Neural cell (in vitro differentiated cells): ENCODE measurements around the gene ARHGEF11. TPM values are rescaled to one million over a fixed set of nuclear protein-coding genes. Genes with fewer than 3 reads are reported as not detected.

Experiments
- H2AFZ ChIP-seq: fragments of 200-600, 300-800 bp; sonication (generic), shearing (Covaris generic); 2 replicates; pipeline ENCODE4 v1.6.0; 2014; ENCODE audit warnings: low read depth, mild to moderate bottlenecking, antibody characterized with exemption, low read length, moderate library complexity
- H3F3A ChIP-seq: fragments of 200-600 bp; shearing (Covaris generic); 2 replicates; pipeline ENCODE4 v1.6.1; 2016; ENCODE audit warnings: mild to moderate bottlenecking, moderate library complexity, mixed read lengths, antibody characterized with exemption, low read length; ENCODE audit not compliant: insufficient read depth, poor library complexity, severe bottlenecking
- H3K27ac ChIP-seq: fragments of 200-600, 300-800 bp; sonication (generic), shearing (Covaris generic); 2 replicates; pipeline ENCODE4 v1.5.1; 2014; ENCODE audit warnings: mild to moderate bottlenecking, low read length, moderate library complexity
- H3K27me3 ChIP-seq: fragments of 300-800, 200-600 bp; sonication (generic), shearing (Covaris generic); 2 replicates; pipeline ENCODE4 v1.6.0; 2014; ENCODE audit warnings: mild to moderate bottlenecking, low read depth, low read length, moderate library complexity; ENCODE audit not compliant: insufficient read depth
- H3K36me3 ChIP-seq: fragments of 300-800, 200-600 bp; sonication (generic), shearing (Covaris generic); 2 replicates; pipeline ENCODE4 v1.5.1; 2014; ENCODE audit warnings: mild to moderate bottlenecking, antibody characterized with exemption, low read length, moderate library complexity; ENCODE audit not compliant: insufficient read depth
- H3K4me2 ChIP-seq: fragments of 300-800, 200-600 bp; sonication (generic), shearing (Covaris generic); 2 replicates; pipeline ENCODE4 v1.6.0; 2014; ENCODE audit warnings: mild to moderate bottlenecking, low read length
- H3K4me3 ChIP-seq: fragments of 300-800, 200-600 bp; sonication (generic), shearing (Covaris generic); 2 replicates; pipeline ENCODE4 v1.5.1; 2014; ENCODE audit warnings: mild to moderate bottlenecking, low read length, moderate library complexity
- H3K79me2 ChIP-seq: fragments of 200-600 bp; shearing (Covaris generic); replicated peaks from 2 replicates; pipeline ENCODE4 v1.6.0; 2014; ENCODE audit warnings: mild to moderate bottlenecking, low read length, moderate library complexity; ENCODE audit not compliant: insufficient read depth
- H3K9ac ChIP-seq: fragments of 300-800, 200-600 bp; sonication (generic), shearing (Covaris generic); 2 replicates; pipeline ENCODE4 v1.6.1; 2016; ENCODE audit warnings: mild to moderate bottlenecking, low read length, mixed read lengths
- H3K9me2 ChIP-seq: fragments of 200-600 bp; shearing (Covaris generic); 2 replicates; pipeline ENCODE4 v1.6.1; 2016; ENCODE audit warnings: mild to moderate bottlenecking, low read length, mixed read lengths; ENCODE audit not compliant: insufficient read depth
- H3K9me3 ChIP-seq: fragments of 200-600, 300-800 bp; sonication (generic), shearing (Covaris generic); 2 replicates; pipeline ENCODE4 v1.6.1; 2016; ENCODE audit warnings: mild to moderate bottlenecking, mixed run types, low read length, moderate library complexity, mixed read lengths
- H4K20me1 ChIP-seq: fragments of 200-600 bp; shearing (Covaris generic); 2 replicates; pipeline ENCODE4 v1.6.1; 2016; ENCODE audit warnings: mild to moderate bottlenecking, mixed run types; ENCODE audit not compliant: insufficient read depth
- EP300 ChIP-seq: fragments of 450-650 bp; conservative IDR thresholded peaks from 2 replicates; pipeline ENCODE4 v1.6.1; 2014; ENCODE audit warnings: antibody characterized with exemption, mild to moderate bottlenecking, moderate library complexity; ENCODE audit not compliant: poor library complexity, severe bottlenecking
- EZH2 ChIP-seq: fragments of 200-600, 300-800 bp; shearing (Covaris generic), sonication (generic); IDR thresholded peaks from 2 replicates; pipeline ENCODE4 v1.6.1; 2014; ENCODE audit warnings: antibody characterized with exemption, low read length, borderline replicate concordance, mild to moderate bottlenecking; ENCODE audit not compliant: insufficient read depth, poor library complexity, severe bottlenecking
- MXI1 ChIP-seq: fragments of 450-650 bp; conservative IDR thresholded peaks from 2 replicates; pipeline ENCODE4 v1.6.1; 2014; ENCODE audit warnings: antibody characterized with exemption, mild to moderate bottlenecking; ENCODE audit not compliant: poor library complexity, severe bottlenecking
- POLR2AphosphoS5 ChIP-seq: IDR thresholded peaks from 2 replicates; pipeline ENCODE4 v1.6.1; 2012
- RAD21 ChIP-seq: fragments of 450-650 bp; conservative IDR thresholded peaks from 2 replicates; pipeline ENCODE4 v1.6.1; 2014; ENCODE audit warnings: antibody characterized with exemption, mild to moderate bottlenecking, moderate library complexity
- SMC3 ChIP-seq: fragments of 450-650 bp; conservative IDR thresholded peaks from 2 replicates; pipeline ENCODE4 v1.6.1; 2014; ENCODE audit warnings: antibody characterized with exemption, mild to moderate bottlenecking, moderate library complexity; ENCODE audit not compliant: poor library complexity
- TAF1 ChIP-seq: IDR thresholded peaks from 2 replicates; pipeline ENCODE4 v1.6.1; 2012; ENCODE audit warnings: low read depth
- polyA plus RNA-seq: library from polyadenylated mRNA; depleted of rRNA; stranded (reverse); fragments of >200 nt; gene quantifications from 2 replicates; pipeline ENCODE4 v1.2.3, GENCODE V29; 2014
- TF ChIP-seq, protein P1 (sequence below): IDR thresholded peaks from 2 replicates; pipeline ENCODE4 v1.6.1; 2012; ENCODE audit warnings: borderline replicate concordance
- TF ChIP-seq, protein P2 (sequence below): fragments of 450-650 bp; IDR thresholded peaks from 2 replicates; pipeline ENCODE4 v1.5.1; 2014; ENCODE audit warnings: antibody characterized with exemption, mild to moderate bottlenecking, moderate library complexity; ENCODE audit not compliant: poor library complexity, severe bottlenecking

Gene ARHGEF11
- polyA plus RNA-seq, 1 donor from 2014 or later = 33.2 TPM

DNA sequence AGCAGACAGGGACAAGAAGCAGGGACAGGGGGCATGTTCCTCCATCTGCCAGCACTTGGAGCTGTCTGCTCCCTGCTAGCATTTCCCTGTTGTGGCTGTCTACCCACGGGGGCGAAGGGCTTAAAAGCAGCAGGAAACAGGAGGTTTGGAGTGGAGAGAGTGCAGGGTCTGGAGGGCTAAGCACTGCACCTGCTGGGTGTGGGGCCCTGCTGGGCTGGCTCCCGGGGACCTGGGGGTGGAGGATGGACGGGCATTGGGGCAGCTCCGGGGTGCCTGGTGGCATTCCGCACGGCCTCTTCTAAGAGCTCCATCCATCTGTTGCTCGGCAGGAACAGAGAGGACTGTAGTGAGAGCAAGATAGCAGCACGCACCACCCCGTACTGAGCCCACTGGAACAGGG is 103.9 kb downstream of the ARHGEF11 start:
- Histone ChIP-seq H3K27ac (no peak overlapping the region), H3K4me2 (no peak overlapping the region), H3K9me3 (no peaks in the 10 kb centered on the region), H2AFZ (no peak overlapping the region), H3K36me3 (peaks cover 23% of the 10 kb centered on the region), H3K27me3 (no peaks in the 10 kb centered on the region), H3K79me2 (no peaks in the 10 kb centered on the region), H3F3A (no peaks in the 10 kb centered on the region), H4K20me1 (no peaks in the 10 kb centered on the region), H3K9ac (no peak overlapping the region), H3K9me2 (no peaks in the 10 kb centered on the region), H3K4me3 (no peak overlapping the region)
- no peak for TF ChIP-seq RAD21
- TF ChIP-seq SMC3 = no peak
- TF ChIP-seq, protein P1, sequence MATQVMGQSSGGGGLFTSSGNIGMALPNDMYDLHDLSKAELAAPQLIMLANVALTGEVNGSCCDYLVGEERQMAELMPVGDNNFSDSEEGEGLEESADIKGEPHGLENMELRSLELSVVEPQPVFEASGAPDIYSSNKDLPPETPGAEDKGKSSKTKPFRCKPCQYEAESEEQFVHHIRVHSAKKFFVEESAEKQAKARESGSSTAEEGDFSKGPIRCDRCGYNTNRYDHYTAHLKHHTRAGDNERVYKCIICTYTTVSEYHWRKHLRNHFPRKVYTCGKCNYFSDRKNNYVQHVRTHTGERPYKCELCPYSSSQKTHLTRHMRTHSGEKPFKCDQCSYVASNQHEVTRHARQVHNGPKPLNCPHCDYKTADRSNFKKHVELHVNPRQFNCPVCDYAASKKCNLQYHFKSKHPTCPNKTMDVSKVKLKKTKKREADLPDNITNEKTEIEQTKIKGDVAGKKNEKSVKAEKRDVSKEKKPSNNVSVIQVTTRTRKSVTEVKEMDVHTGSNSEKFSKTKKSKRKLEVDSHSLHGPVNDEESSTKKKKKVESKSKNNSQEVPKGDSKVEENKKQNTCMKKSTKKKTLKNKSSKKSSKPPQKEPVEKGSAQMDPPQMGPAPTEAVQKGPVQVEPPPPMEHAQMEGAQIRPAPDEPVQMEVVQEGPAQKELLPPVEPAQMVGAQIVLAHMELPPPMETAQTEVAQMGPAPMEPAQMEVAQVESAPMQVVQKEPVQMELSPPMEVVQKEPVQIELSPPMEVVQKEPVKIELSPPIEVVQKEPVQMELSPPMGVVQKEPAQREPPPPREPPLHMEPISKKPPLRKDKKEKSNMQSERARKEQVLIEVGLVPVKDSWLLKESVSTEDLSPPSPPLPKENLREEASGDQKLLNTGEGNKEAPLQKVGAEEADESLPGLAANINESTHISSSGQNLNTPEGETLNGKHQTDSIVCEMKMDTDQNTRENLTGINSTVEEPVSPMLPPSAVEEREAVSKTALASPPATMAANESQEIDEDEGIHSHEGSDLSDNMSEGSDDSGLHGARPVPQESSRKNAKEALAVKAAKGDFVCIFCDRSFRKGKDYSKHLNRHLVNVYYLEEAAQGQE = no peak
- no peak for TF ChIP-seq TAF1
- no peak for TF ChIP-seq POLR2AphosphoS5
- no peak for TF ChIP-seq MXI1
- no peak for TF ChIP-seq EP300
- TF ChIP-seq EZH2 = no peak
- TF ChIP-seq, protein P2, sequence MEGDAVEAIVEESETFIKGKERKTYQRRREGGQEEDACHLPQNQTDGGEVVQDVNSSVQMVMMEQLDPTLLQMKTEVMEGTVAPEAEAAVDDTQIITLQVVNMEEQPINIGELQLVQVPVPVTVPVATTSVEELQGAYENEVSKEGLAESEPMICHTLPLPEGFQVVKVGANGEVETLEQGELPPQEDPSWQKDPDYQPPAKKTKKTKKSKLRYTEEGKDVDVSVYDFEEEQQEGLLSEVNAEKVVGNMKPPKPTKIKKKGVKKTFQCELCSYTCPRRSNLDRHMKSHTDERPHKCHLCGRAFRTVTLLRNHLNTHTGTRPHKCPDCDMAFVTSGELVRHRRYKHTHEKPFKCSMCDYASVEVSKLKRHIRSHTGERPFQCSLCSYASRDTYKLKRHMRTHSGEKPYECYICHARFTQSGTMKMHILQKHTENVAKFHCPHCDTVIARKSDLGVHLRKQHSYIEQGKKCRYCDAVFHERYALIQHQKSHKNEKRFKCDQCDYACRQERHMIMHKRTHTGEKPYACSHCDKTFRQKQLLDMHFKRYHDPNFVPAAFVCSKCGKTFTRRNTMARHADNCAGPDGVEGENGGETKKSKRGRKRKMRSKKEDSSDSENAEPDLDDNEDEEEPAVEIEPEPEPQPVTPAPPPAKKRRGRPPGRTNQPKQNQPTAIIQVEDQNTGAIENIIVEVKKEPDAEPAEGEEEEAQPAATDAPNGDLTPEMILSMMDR = no peak

DNA sequence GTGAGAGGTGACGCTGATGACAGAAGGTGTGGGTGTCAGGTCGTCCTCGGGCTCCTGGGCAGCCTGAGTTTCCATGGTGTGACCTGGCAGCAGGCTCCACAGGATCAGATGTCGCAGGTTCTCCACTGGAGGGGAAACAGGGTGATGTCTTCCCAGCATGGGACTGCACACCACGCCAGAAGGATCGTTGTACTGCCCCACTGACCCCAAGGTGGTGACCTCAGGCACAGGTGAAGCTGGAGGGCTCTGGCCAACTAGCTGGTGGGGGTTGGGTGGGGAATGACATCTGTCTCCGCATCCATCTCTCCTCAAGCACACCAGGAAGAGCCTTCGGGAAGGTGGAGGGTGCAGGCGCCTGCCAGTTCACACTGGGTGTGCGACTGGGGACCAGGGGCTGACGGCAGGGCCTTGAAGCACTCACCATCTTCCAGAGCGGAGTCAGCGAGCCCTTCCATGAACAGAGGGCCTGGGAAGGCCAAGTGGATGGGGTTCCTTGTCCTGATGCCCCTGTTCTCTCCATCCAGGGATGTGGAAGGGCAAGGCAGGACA is 105.7 kb downstream of the ARHGEF11 start:
- H3K27ac ChIP-seq = no peak overlapping the region
- no peak overlapping the region for H3K9ac ChIP-seq
- no peaks in the 10 kb centered on the region for H3K79me2 ChIP-seq
- no peak overlapping the region for H3K4me2 ChIP-seq
- no peaks in the 10 kb centered on the region for H4K20me1 ChIP-seq
- TF ChIP-seq EP300 (no peak), SMC3 (no peak), RAD21 (no peak), EZH2 (no peak), TAF1 (no peak), MXI1 (no peak), POLR2AphosphoS5 (no peak)
- TF ChIP-seq, protein P2 = no peak
- TF ChIP-seq, protein P1 = no peak
- peaks cover 15% of the 10 kb centered on the region for H3K36me3 ChIP-seq
- no peaks in the 10 kb centered on the region for H3K27me3 ChIP-seq
- H3K9me3 ChIP-seq = no peaks in the 10 kb centered on the region
- H3K4me3 ChIP-seq = no peak overlapping the region
- H3K9me2 ChIP-seq = no peaks in the 10 kb centered on the region
- no peak overlapping the region for H2AFZ ChIP-seq
- no peaks in the 10 kb centered on the region for H3F3A ChIP-seq
